ENCODE results near the gene PPP1R2.
"Not testable (repeated sequence)": the region's sequence is repeated elsewhere in the genome, so short reads cannot be mapped to it uniquely, and the experiment has no call there.

PPP1R2 gene

DNA sequence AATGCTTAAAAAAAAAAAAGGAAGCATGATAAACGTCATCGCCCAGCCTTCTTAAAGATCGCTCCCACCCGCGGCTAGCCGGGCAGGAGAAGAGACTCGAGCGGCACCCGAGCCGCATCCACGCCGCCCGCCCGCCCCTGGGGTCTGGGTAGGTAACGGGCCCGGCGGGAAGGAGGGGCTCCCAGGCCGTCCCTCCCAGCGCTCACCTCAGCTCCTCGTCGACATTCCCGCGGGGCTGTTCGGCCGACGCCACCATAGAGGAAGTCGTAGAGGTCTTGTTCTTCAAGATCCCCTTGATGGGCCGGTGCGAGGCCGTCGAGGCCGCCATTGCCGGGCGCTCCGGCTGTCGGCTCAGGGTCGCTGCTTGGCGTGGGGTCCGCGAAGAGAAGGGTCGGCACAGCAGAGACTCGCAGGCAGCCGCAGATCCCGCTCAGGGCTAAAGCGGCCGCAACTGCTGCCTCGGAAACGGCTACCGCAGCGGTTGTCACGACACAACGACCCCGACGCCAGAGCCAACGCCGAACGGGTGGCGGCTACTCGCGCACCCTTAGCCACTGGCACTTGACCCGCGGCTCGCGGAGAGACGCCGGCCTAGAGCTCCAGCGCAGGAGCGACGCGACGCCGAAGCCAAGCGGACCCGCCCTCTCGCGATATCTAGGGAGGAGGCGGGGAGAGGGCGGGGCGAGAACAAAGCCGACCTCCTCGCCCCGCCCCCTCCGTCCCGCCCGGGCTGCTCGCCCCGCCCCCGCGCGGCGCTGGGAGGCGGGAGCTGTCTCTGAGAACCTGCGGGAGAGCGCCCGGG, at the start of gene PPP1R2:
Gene PPP1R2, minus strand, starts transcription at position 628 of the 802 bp plus-strand sequence. Its CDS starts 300 bp downstream, at position 328.
- no peak for FAIRE-seq

DNA sequence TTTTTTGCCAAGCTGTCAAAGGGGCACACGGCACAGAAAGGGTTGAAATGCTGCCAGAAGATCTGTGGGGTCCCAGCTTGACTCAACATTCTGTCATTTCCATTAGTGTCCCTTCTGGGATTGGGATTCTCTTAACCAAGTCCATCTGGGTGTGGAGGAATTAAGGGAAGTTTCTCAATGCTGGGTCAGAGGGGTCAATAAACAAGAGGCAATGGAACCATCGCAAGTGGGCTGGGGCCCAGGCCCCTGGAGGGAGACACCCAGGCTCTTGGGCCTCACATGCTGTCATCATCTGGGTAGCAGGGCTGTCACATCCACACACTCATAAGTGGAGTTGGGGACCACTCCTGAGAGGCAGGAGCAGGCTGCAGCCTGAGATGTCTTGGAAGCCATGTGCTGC, 48.7 kb upstream of the PPP1R2 start:
- FAIRE-seq = no peak

- FAIRE-seq = no peak
These were observed 48.1 kb upstream of the PPP1R2 start for GRCh38 chr3:195591220-195591619.

DNA sequence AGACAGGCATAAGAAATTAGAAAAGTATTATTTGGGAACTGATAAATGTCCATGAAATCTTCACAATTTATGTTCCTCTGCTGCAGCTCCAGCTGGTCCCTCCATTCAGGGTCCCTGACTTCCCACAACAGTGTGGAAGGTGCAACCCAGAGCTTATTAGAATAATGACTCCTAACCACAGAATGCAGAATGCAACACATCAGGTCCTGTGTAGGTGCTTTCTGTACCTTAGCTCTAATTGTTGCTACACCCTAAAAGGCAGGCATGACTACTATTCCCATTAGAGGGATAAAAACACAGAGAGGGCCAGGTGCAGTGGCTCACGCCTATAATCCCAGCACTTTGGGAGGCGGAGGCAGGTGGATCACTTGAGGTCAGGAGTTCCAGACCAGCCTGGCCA, 47.3 kb upstream of the PPP1R2 start:
- not testable (repeated sequence) for FAIRE-seq

DNA sequence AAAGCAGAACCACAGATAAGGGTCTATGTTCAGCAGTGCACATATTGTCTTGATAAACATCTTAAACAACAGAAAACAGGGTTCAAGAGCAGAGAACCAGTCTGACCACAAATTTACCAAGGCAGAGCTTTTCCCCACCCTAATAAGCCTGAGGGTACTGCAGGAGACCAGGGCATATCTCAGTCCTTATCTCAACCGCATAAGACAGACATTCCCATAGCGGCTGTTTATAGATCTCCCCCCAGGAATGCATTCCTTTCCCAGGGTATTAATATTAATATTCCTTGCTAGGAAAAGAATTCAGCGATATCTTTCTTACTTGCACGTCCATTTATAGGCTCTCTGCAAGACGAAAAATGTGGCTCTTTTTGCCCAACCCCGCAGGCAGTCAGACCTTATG, 46.7 kb upstream of the PPP1R2 start:
- not testable (repeated sequence) for FAIRE-seq

GRCh38 chr3:195587824-195588223, 44.7 kb upstream of the PPP1R2 start:
- no peak for FAIRE-seq

- FAIRE-seq = no peak
These were observed 44.3 kb upstream of the PPP1R2 start for GRCh38 chr3:195587406-195587805.

DNA sequence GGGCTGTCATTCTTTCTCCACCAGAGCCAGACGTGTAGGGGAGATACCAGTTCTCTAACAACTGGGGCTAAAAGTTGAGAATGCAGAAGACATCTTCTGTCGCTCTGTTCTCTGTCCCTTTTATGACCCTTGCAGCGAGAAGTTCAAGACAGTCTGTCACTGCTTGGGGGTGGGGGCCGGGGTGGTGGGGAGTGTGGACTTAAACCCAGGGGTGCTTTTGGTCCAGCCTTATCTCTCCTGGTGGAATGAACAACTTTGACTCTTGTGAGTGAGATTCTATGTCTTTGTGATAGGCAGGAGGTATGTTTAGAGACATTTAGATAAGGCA, 41.4 kb upstream of the PPP1R2 start:
- no peak for FAIRE-seq

DNA sequence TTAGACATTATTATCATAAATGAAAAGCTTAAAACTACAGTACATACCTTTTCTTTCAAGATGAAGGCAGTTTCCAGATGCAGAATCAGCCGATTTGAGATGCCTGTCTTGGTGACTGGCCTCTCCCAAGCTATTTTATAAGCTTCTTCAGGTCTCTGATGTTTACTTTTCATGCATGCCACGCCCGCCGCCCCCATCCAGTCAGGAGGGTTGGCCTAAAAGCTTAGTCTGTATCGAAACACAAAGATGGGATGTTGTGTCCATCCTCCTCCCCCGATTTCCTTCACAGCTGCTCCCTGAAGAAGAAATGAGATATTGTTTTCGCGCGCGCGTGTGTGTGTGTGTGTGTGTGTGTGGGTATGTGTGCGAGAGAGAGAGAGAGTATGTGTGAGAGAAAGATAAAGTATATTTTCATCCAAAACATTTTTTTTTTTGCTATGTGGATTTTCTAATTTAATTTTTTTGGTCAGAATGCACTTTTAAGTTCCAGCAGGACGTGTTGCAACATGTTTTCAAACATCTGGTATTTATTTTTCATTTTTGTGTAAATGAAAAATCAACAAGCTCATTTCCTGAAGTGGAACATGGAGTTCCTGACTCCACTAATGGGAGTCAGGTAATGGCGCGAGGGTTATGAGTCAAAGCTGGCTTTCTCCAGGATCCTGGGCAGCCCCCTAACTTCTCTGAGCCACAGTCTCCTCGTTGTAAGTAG, 40.9 kb upstream of the PPP1R2 start, which contains the start of gene APOD:
Gene APOD, minus strand, starts transcription at position 110 of the 712 bp plus-strand sequence. CDS start 4,479 bp downstream, outside the sequence.
- no peak for FAIRE-seq

DNA sequence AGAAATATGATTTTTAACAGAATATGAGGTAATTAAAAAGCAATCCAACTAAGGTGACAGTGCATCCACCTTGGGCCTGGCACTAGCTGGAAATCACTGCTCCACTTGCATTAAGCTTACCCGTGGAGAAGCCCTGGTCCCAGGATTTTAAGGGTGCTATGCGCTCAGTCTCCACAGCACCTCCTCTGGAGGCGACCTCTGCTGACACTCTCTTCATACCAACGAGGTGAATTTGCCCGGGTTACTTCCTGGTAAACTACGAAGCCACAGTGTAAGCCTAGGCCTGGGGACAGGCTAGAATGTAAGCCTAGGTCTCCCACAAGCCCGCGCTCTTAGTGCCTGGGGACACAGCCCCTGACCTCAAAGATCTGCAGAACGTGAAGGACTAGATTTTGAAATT, 39.8 kb upstream of the PPP1R2 start:
- FAIRE-seq = no peak

DNA sequence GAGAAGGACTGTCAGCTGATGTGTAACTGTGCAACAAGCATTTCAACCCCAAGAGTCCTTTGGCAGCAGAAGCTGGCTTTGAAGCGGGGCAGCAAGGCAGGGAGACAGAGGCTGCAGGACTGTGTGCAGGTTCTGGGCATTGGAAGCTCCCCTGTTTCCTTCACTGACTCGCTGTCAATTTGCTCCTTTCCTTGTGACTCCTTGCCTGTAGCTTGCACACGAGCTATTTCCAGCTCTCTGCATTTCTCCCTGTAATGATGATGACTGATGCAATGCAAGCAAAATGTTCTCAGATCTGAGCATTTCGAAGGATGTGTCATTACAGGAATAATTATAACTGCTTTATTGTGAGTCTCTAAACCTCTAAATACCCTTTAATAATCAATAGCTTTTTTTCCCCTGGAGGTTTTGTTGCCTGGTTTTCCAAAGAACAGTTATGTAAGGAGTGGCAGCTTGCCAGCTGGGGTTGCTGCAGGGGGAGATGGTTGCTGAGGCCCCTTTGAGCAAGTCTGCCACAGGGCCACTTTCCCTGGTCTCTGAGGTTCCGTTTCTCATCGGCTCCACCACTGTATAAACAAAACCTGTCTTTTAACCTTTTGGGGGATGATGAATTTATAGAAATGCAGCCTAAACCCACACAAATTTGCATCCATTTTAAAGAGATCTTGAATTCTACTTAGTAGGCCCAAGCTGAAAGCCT, 37.8 kb upstream of the PPP1R2 start:
- no peak for FAIRE-seq

- no peak for FAIRE-seq
These were observed 36.2 kb upstream of the PPP1R2 start for GRCh38 chr3:195579281-195579680.

GRCh38 chr3:195578565-195578964, 35.4 kb upstream of the PPP1R2 start:
- no peak for FAIRE-seq

DNA sequence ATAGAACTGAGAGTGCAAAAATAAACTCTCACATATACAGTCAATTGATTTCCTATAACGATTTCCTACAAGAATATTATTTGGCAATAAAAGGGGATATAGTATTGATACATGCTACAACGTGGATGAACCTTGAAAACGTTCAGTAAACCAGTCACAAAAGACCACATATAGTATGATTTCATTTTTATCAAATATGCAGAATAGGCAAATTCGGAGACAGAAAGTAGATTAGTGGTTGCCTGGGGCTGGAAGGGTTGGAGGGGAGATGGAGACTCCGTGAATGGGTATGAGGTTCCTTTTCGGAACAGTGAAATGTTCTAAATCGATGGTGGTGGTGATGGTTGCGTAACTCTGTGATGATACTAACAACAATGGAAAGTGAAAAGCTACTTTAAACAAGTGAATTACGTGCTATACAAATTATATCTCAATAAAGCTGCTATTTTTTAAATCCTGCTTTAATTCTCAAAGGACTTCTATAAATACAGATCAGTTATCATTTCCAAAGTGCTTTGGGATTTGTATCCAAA, 34.6 kb upstream of the PPP1R2 start:
- no peak for FAIRE-seq

DNA sequence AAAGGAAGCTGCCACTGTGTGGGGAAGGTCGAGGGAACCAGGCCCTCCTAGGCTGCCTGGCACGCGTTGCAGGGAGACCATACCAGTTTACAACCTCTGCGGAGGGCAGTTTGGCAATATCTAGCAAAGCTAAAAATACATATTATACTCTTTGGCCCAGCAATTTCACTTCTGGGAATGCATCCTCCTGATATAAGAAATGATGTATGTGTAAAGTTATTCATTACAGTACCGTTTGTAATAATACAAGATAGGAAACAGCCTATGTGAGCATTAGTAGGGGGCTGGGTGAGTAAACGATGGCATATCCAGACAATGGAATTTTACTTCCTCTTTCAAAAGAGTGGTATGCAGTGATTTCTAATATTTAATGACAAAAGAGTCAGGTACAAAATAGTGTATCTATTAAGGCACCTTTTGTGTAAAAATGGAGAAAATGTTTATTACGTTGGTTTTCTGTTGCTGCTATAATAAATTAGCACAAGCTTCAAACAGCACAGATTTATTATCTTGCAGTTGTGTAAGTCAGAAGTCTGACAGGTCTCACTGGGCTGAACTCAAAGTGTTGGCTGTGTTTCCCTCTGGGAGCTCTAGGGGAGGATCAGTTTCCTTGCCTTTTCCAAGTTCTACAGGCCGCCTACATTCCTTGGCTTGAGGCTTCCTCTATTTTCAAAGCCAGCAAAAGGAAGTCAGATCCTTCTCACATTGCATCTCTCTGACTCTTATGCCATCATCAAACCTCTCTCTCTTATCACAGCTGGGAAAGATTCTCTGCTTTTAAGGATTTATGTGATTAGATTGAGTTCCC, 31.6 kb upstream of the PPP1R2 start:
- no peak for FAIRE-seq

DNA sequence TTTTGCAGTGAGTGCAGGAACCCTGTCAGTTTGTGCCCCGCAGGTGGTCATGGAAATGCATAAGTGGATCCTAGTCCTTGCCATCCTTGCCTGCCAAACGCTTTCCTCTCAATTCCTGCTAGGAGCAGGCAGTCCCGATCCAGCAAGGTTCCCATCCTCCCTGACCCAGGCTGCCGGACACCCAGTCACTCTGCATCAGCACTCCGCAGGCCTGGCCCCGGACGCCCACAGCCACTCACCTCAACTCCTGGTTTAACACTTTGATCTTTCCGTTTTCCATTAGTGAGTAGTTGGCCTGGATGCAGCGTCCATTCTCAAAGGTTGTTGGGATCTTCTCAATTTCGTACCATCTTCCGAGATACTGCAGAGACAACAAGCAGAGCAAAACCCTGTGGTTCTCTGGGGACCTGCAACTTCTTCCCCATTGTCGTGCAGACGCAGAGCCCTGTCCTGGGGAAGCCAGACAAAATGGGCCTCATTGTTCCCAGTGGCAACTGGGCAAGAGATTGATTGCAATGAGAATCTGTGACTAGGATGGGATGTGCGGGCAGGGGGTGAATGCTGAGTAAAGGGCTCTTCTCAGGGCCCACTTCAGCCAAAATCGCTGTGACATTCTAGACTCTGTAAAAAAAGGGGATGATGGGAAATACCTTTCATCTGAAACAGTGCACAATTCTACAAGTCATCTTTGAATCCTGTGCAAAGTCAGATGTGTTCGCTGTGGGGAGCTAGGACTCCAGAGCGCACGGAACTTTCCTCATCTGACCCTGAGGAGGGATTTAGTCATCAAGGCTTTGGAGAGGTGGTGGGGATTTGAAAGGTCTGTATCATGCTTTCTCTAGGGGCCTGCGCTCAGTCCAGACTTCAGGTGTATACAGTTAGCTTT, 30.7 kb upstream of the PPP1R2 start:
- no peak for FAIRE-seq

GRCh38 chr3:195571361-195571760, 28.2 kb upstream of the PPP1R2 start:
- no peak for FAIRE-seq

DNA sequence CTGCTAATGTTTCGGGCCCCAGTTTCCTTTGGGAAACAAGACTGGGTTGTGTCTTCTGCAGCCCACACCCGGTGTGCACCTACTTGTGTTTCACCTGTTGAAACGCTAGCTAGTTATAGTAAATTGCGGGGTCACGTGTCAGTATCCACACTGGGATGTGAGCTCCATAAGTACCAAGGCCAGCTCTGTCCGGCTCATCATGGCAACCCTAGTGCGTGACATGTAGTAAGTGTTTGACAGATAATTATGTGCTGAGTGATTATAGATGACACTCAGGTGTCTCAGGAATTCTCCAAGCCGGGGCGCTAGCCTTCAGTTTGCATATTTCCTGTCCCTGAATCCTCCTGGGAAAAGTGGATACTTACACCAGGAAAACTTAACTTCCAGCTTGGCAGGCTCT, 27.8 kb upstream of the PPP1R2 start:
- FAIRE-seq = no peak

DNA sequence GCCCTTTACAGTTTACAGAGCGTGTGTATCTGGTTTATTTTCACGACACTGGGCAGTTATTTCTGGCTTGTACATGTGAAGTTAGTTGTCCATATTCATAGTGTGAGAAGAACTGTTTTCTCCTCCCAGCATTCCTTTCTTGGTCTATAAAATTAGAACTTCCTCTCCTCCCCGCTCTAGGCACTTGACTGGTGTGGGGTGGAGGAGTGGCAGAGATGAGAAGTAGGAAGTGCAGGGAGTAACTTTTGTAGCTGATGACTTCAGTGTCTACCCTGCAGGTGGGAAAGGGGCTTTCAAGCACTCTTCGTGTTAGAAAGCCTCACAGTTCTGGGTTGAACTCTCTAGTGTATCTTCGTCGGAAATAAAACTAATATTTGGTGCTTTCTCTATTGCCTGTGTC, 27.2 kb upstream of the PPP1R2 start:
- no peak for FAIRE-seq

GRCh38 chr3:195568630-195569029, 25.5 kb upstream of the PPP1R2 start:
- FAIRE-seq = no peak

DNA sequence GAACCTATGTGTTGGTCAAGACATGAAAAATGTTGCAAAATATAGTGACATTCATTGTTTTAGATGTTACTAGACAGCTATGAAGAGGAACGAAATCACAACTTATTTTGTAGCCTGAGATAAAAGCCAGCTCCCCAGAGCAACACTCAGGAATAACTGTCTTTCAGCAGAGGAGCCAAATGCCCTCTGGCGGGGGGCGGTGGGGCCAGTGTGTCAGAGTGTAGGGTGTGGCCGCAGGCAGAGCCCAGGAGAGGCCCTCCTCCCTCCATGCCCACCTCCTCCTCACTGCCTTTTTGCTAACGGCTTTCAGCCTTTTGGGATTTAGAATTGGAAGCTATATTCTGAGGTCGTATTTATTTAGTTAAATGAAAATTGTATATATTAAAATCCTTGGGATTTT, 23.7 kb upstream of the PPP1R2 start:
- no peak for FAIRE-seq

- no peak for FAIRE-seq
These were observed 22.6 kb upstream of the PPP1R2 start for GRCh38 chr3:195565716-195566115.

Measured in A204.1 (cell line).